ENCODE measurements around the gene FKBP2.

Gene FKBP2

GRCh38 chr11:64263021-64263946 lies 22.4 kb downstream of the FKBP2 start:
- DNase-seq (ENCODE audit: low spot score): no peak

DNA sequence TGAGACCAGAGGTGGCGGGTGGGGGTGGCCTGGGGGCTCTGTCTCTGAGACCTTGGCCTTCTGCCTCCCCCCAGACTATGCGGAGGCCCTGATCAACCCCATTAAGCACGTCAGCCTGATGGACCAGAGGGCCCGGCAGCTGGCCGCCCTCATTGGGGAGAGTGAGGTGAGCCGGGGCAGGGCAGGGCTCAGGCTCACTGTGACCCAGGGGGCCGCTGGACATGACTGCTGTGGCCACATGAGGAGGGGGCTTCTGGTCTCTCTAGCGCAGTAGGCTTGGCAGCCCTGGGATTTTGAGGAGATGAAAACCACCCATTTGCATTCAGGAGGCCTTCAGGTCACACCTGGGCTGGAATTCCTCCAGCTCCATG lies 23.0 kb downstream of the FKBP2 start:
- DNase-seq (ENCODE audit: low spot score): no peak

DNA sequence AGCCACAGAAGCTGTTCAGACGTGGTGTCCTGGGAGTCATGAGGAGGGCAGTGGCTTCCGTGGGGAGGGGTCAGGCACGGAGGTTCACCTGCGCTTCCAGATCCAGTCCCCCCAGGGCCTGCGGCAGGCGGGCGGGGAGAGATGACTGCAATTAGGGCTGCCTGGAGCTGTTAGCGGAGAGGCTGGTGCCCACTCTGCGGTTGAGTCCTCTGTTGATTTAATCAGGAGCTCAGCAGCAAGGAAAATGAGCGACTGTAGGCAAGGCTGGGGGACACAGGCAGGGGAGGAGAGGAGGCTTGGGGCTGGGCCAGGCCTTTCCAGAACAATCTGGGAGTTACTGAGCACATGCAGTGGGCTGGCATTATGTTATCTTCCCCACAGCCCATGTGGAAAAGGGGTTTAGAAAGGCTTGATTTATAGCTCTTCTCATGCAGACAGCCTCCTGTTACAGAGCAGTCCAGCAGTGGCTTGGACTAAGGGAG lies 23.5 kb downstream of the FKBP2 start:
- DNase-seq (ENCODE audit: low spot score): peak; percentile 79

DNA sequence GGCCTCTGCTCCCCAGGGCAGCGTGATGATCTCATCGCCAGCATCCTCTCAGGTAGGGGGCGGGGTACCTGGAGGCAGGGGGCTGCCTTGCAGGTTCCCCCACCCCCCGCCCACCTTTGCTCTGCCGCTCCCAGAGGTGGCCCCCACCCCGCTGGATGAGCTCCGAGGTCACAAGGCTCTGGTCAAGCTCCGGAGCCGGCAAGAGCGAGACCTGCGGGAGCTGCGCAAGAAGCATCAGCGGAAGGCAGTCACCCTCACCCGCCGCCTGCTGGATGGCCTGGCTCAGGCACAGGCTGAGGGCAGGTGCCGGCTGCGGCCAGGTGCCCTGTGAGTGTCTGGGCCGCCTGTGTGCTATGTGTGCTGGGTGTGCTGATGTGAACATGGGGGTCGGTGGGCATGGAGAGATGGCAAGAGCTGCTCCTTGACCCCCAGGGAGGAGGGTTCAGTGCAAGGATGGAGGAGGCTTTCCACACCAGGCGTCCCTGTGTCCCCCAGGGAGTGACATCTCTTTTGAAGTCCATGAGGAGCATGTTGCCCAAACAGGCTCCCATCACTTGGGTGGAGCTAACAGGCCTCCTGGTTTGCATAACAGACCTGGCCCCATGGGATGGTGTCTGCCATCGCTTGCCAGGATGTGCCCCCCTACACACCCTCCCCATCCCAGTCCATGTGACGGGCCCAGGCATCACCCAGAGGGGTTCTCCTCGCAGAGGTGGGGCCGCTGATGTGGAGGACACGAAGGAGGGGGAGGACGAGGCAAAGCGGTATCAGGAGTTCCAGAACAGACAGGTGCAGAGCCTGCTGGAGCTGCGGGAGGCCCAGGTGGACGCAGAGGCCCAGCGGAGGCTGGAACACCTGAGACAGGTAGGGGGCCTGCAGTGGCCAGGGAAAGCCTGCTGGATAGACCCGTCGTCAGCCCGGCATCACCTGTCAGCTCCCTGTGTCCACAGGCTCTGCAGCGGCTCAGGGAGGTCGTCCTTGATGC lies 24.6 kb downstream of the FKBP2 start:
- no peak for DNase-seq (ENCODE audit: low spot score)

GRCh38 chr11:64266339-64266738 lies 25.4 kb downstream of the FKBP2 start:
- DNase-seq (ENCODE audit: low spot score): no peak

- DNase-seq (ENCODE audit: low spot score): no peak
Measured at GRCh38 chr11:64267207-64267945, 26.5 kb downstream of the FKBP2 start.

DNA sequence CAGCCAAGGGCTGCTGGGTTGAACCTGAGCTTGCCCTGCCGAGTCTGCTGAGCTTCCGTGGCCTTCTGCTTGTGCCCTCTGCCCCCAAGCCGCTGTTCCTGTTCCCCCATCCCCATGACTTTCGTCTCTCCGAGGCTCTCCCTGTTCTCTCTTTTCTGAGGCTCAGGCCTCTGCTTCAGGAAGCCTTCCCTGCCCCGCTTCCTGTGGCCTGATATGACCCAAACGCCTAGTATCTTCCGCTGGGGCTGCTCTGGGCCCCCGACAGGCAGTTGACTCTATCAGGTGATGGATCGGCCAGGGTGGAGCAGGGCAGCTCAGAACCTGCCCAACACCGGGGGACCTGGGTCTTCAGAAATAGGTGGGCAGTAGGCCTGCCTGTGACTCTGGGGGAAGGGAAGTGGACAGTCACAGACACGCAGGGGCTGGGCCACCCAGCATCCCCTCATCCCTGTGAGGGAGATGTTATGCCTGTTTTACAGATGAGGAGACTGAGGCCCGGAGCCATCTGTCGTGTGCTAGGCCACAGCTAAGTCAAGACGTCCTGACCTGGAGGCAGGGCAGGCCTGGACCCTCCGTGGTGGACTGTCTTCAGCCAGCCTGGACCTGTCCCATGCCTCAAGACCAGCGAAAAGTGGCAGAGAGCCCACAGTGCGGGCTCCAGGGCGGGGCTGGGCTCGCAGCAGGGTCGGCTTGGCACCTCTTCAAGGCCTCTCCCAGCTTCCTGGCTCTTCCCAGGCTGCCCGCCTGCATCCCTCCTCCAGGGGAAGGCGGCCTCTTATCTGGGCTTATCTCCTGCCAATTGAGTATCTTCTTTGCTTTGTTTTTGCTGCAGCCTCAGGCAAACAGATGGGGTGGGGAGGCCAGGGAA lies 27.4 kb downstream of the FKBP2 start:
- peak; percentile 63 for DNase-seq (ENCODE audit: low spot score)

- DNase-seq (ENCODE audit: low spot score): peak; percentile 46
Measured at GRCh38 chr11:64268893-64269539, 28.1 kb downstream of the FKBP2 start.

DNA sequence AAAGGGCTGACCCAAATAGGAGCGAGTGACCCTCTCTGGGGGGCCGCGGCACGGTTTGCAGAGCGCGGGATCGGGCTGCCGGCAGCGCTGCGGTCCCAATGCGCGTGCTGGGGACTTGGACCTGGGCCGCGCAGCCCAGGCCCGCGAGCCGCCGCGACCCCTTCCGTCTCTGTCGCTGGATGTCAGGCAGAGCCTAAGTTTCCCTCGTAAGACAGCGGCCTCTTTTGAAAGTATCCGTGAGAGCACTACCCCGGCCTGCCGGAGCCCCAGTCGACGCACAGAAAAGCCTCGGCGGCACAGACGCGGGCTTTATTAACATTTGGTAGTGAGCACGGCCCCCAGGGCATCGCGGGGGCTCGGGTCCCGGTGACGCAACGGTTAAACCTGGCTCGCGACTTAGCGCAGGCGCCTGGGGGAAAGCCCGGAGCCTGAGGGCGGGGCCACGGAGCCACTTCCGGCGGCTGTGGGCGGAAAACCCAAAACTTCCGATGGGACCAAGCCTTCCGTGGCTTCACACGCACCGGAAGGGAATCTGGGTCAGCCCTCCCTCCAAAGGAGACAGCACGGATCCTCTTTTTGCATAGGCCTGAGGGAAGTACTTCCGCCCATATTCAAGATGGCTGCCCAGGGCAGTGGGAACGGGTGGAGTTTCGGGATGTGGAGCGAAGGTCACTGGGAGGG lies 28.8 kb downstream of the FKBP2 start:
- peak; percentile 100 for DNase-seq (ENCODE audit: low spot score)

GRCh38 chr11:64275031-64275800 lies 34.3 kb downstream of the FKBP2 start:
- no peak for DNase-seq (ENCODE audit: low spot score)

GRCh38 chr11:64275841-64276240 lies 34.9 kb downstream of the FKBP2 start:
- no peak for DNase-seq (ENCODE audit: low spot score)

- DNase-seq (ENCODE audit: low spot score): no peak
Measured at GRCh38 chr11:64276653-64277431, 35.9 kb downstream of the FKBP2 start.

GRCh38 chr11:64278576-64279190 lies 37.8 kb downstream of the FKBP2 start:
- DNase-seq (ENCODE audit: low spot score): no peak

DNA sequence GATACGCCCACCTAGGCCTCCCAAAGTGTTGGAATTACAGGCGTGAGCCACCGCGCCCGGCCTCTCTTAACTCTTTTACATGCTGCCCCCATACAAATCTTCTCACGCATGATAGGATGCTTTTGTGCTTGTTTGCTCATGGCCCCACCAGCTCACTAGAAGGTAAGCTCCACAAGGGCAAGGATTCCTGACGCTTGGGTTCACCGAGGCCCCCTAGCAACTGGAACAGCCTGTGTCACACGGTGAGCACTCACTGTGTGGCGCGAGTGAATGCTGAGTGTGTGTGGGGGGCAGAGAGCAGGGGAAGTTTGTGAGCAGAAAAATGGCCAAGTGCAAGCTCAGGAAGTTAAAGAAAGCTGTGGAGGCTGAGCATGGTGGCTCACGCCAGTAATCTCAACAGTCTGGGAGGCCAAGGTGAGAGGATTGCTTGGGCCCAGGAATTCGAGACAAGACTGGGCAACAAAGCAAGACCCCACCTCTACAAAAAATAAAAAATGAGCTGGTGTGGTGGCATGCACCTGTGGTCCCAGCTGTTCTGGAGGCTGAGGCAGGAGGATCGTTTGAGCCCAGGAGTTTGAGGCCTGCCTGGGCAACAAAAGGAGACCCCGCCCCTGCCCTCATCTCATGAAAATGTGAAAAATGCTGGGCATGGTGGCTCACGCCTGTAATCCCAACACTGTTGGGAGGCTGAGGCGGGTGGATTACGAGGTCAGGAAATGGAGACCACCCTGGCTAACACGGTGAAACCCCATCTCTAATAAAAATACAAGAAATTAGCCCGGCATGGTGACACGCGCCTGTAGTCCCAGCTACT lies 41.3 kb downstream of the FKBP2 start:
- DNase-seq (ENCODE audit: low spot score): no peak

DNA sequence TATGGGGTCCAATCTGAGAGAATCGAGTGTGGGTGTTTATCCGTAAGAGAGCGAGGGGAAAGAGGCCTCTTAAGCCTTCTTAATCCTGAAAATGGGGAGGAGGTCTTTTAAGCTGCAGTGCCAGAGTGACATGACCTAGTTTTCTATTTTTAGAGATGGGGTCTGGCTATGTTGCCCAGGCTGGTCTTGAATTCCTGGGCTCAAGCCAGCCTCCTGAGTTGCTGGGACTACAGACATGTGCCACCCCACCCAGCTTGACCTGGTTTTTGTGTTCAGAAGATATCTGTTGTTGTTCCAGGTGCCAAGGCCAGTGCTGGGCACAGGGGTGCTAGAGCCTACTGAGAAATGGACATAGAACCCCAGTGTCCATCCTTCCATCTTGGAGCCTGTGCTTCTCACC lies 42.2 kb downstream of the FKBP2 start:
- DNase-seq (ENCODE audit: low spot score): no peak
